ENCODE measurements around the gene SAP130. TPM values are rescaled to one million over a fixed set of nuclear protein-coding genes. Genes with fewer than 3 reads are reported as not detected.

Gene SAP130
- total RNA-seq, 4 donors from 2014 or later, result 7.3 to 13.2 (median 8.9) TPM

GRCh38 chr2:127953128-127953718 lies 74.6 kb downstream of the SAP130 start:
- TF ChIP-seq CTCF (IDR thresholded peaks at IDR 0.05; ENCODE audit: low read depth), result no peak

GRCh38 chr2:127951026-127951425 lies 76.8 kb downstream of the SAP130 start:
- no peak for TF ChIP-seq CTCF (IDR thresholded peaks at IDR 0.05; ENCODE audit: low read depth)

- TF ChIP-seq CTCF (IDR thresholded peaks at IDR 0.05; ENCODE audit: low read depth), result no peak
Measured at GRCh38 chr2:127950264-127950663, 77.6 kb downstream of the SAP130 start.

- no peak for TF ChIP-seq CTCF (IDR thresholded peaks at IDR 0.05; ENCODE audit: low read depth)
Measured at GRCh38 chr2:127945281-127945680, 82.6 kb downstream of the SAP130 start.

GRCh38 chr2:127943186-127943585 lies 84.7 kb downstream of the SAP130 start:
- no peak for TF ChIP-seq CTCF (IDR thresholded peaks at IDR 0.05; ENCODE audit: low read depth)

GRCh38 chr2:127942002-127942401 lies 85.9 kb downstream of the SAP130 start:
- TF ChIP-seq CTCF (IDR thresholded peaks at IDR 0.05; ENCODE audit: low read depth), result no peak

GRCh38 chr2:127941461-127941860 lies 86.4 kb downstream of the SAP130 start:
- no peak for TF ChIP-seq CTCF (IDR thresholded peaks at IDR 0.05; ENCODE audit: low read depth)

All from subcutaneous adipose tissue (tissue), 4 donors.